ENCODE results near the gene CH25H. TPM values are rescaled to one million over a fixed set of nuclear protein-coding genes. Genes with fewer than 3 reads are reported as not detected.

Gene CH25H
- polyA plus RNA-seq, 1 of the 3 experiments (the other 2 are of a cell fraction): not detected

- no peak for DNase-seq
- Histone ChIP-seq H3K4me1 (ENCODE audit: control insufficient read depth in 1 of 2, insufficient read depth in 2 of 2, low read depth in 1 of 2, low read length in 1 of 2) (peaks cover 8 to 29% of the 10 kb centered on the region in 2 experiments; a peak in 3 of 4 replicates), H3K4me2 (no peak overlapping the region), H3K36me3 (replicated peaks in 1 of 2; ENCODE audit: control insufficient read depth in 1 of 2, insufficient read depth in 2 of 2, low read length in 1 of 2) (peaks cover 9 to 11% of the 10 kb centered on the region in 2 experiments), H3F3A (replicated peaks; ENCODE audit: insufficient read depth) (peaks cover 13% of the 10 kb centered on the region), H3K9me3 (no peaks in the 10 kb centered on the region), H3K27ac (ENCODE audit: low read depth in 2 of 2, low read length in 1 of 2) (no peak overlapping the region), H2AFZ (ENCODE audit: low read depth) (no peak overlapping the region), H4K20me1 (ENCODE audit: insufficient read depth) (no peaks in the 10 kb centered on the region), H3K9ac (no peak overlapping the region), H3K27me3 (ENCODE audit: insufficient read depth) (peaks cover 11% of the 10 kb centered on the region; the same call in 1 of the 2 replicates), H3K4me3 (ENCODE audit: low read depth in 2 of 2, low read length in 1 of 2) (no peak overlapping the region), H3K9me2 (no peaks in the 10 kb centered on the region), H3K79me2 (ENCODE audit: insufficient read depth) (no peaks in the 10 kb centered on the region)
- 82% methylated on average over 3 of the region's 3 CpGs for WGBS (ENCODE audit: low lambda C conversion rate)
- TF ChIP-seq TAF1 (IDR thresholded peaks at IDR 0.05; ENCODE audit: borderline replicate concordance, low read depth, low read length) (no peak), JUND (IDR thresholded peaks at IDR 0.05) (no peak), EZH2phosphoT487 (IDR thresholded peaks at IDR 0.05; ENCODE audit: borderline replicate concordance, low read depth) (no peak), SMC3 (IDR thresholded peaks at IDR 0.05; ENCODE audit: low read depth, low read length) (no peak), PBX3 (IDR thresholded peaks at IDR 0.05) (no peak), RCOR1 (IDR thresholded peaks at IDR 0.05; ENCODE audit: low read length) (no peak), NRF1 (IDR thresholded peaks at IDR 0.05; ENCODE audit: low read depth, low read length) (no peak), MEF2A (IDR thresholded peaks at IDR 0.05; ENCODE audit: borderline replicate concordance, low read depth) (no peak), GATA2 (CRISPR knock-in tag; IDR thresholded peaks at IDR 0.05) (no peak), FOXM1 (IDR thresholded peaks at IDR 0.05; ENCODE audit: low read depth) (no peak), TEAD4 (IDR thresholded peaks at IDR 0.05; ENCODE audit: borderline replicate concordance, insufficient read depth) (no peak), FOSL2 (IDR thresholded peaks at IDR 0.05; ENCODE audit: borderline replicate concordance, low read depth) (no peak), ELF1 (IDR thresholded peaks at IDR 0.05) (no peak), GABPA (IDR thresholded peaks at IDR 0.05; ENCODE audit: low read depth) (no peak), NFIC (IDR thresholded peaks at IDR 0.05; ENCODE audit: borderline replicate concordance) (no peak), TCF12 (IDR thresholded peaks at IDR 0.05) (no peak), CTCF (IDR thresholded peaks at IDR 0.05) (no peak), RFX5 (IDR thresholded peaks at IDR 0.05; ENCODE audit: low read length) (no peak)
- TF ChIP-seq, protein P1, sequence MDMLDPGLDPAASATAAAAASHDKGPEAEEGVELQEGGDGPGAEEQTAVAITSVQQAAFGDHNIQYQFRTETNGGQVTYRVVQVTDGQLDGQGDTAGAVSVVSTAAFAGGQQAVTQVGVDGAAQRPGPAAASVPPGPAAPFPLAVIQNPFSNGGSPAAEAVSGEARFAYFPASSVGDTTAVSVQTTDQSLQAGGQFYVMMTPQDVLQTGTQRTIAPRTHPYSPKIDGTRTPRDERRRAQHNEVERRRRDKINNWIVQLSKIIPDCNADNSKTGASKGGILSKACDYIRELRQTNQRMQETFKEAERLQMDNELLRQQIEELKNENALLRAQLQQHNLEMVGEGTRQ (IDR thresholded peaks at IDR 0.05; ENCODE audit: borderline replicate concordance, low read depth, low read length): no peak
- ChIA-PET POLR2A (no interaction called here), CTCF (interaction anchor here (0.6 to 6.5 kb wide), 8 partner anchors 13 to 375 kb away, joined by 3 to 71 read pairs (median 6); no protein-coding TSS in a partner anchor)
Measured at GRCh38 chr10:89210794-89211425, 3.8 kb upstream of the CH25H start.
